GM18508 (cell line): Measurements from ENCODE around the gene VWA8.
"Not testable (repeated sequence)": the region's sequence is repeated elsewhere in the genome, so short reads cannot be mapped to it uniquely, and the experiment has no call there.

Experiments used
- ATAC-seq: cut with Tn5 transposase; IDR thresholded peaks from one replicate; pipeline ENCODE4 v1.9.1; 2021; ENCODE audit warnings: moderate number of reproducible peaks; ENCODE audit not compliant: insufficient read depth, unreplicated experiment

VWA8 gene

DNA sequence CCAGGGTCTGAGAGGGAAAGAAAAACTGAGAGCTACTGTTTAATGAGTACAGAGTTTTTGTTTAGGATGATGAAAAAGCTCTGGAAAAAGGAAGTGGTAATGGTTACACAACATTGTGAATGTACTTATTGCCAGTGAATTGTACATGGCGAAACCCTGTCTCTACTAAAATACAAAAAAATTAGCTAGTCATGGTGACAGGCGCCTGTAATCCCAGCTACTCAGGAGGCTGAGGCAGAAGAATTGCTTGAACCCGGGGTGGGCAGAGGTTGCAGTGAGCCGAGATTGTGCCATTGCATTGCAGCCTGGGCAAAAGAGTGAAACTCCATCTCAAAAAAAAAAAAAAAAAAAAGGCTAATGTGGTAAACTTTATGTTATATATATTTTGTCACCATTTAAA is 96.3 kb downstream of the VWA8 start:
- ATAC-seq, result no peak

DNA sequence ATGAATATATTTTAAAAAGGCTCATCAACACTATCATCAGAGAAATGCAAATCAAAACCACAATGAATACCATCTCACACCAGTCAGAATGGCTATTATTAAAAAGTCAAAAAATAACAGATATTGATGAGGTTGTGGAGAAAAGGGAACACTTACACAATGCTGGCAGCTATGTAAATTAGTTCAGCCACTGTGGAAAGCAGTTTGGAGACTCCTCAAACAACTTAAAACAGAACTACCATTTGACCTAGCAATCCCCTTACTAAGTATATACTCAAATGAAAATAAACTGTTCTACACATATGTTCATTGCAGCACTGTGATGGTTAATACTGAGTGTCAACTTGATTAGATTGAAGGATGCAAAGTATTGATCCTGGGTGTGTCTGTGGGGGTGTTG is 98.2 kb downstream of the VWA8 start:
- not testable (repeated sequence) for ATAC-seq

DNA sequence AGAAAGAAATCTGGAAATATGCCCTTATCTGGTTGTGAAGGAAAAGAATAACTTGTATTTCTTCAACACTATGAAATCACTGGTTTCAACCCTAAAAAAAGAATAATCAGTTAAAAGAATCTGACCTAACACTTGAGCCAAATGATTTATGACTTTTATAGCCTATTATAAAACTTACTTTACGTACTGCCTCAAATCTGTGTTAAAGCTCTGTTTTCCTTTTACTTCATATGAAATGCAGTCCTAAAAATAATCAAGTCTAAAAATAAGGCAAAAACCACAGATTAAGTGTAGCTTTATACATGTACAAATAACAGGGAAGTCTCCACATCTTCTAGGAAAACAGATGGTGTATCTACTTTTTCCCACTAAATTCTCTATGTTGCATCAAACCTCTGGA is 101.3 kb downstream of the VWA8 start:
- no peak for ATAC-seq

DNA sequence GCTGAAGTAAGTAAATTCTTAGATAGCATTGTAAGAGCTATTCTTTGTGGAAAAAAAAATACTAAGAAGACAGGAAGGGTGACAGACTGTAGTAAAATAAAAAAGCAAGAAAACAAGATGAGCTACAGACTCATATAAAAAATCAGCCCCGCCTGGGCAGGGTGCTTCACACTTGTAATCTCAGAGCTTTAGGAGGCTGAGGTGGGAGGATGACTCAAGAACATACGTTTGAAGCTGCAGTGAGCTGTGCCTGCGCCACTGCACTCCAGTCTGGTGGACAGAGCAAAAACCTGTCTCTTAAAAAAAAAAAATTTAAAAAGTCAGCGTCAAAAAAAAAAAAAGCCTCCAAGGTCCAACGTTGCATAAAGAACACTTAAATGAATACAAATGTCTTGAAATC is 102.1 kb downstream of the VWA8 start:
- ATAC-seq, result no peak

DNA sequence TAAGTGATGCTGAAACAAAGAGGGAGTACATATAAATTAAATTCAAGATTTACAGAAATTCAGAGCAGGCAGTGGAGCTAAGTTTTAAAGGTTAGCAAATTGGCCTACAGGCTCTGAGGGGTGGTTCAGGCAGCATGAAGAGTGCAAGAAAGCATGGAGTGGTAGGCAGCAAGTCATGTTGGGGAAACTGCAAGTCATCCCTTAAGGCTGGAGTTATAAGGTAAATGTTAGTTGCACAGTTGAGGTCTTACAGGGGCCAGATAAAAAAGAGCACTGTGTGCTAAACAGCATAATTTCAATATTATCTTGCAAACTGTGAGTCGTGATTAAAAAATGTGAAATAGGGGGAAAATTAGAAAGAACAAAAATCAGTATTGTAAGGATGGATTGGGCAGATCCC is 106.2 kb downstream of the VWA8 start:
- ATAC-seq, result no peak

DNA sequence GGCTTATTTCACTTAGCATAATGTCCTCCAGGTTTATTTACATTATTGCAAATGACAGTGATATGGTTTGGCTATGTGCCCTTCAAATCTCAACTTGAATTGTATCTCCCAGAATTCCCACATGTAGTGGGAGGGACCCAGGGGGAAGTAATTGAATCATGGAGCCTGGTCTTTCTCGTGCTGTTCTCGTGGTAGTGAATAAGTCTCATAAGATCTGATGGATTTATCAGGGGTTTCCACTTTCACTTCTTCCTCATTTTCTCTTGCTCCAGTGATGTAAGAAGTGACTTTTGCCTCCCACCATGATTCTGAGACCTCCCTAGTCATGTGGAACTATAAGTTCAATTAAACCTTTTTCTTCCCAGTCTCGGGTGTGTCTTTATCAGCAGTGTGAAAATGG is 109.6 kb downstream of the VWA8 start:
- ATAC-seq, result no peak

DNA sequence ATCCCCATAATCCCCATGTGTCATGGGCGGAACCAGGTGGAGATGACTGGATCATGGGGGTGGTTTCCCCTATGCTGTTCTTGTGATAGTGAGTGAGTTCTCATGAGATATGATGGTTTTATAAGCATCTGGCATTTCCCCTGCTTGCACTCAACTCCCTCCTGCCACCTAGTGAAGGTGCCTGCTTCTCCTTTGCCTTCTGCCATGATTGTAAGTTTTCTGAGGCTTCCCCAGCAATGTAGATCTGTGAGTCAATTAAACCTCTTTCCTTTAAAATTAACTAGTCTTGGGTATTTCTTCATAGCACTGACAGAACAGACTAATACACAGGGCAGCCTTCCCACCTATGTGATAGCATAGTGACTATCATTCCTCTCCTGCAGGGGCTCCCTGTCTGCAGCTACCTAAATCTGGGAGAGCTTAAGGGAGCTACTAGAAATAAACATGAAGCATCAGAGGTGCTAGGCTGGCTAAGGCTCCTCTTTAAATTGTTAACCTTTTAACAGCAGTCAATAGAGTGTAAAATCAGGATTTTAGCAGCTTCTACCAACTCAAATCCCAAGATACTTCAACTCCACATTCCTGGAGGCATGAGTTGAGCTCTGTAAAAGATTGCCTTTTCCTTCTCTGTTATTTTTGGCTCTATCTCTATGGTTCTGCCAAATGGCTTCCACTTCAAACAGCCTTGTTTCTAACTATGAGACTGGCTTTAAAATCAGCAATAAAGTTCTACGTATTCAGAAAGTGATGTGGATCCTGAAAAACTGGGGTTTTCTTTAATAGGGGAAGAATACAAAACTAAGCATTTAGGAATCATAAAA is 112.3 kb downstream of the VWA8 start:
- ATAC-seq, result no peak

DNA sequence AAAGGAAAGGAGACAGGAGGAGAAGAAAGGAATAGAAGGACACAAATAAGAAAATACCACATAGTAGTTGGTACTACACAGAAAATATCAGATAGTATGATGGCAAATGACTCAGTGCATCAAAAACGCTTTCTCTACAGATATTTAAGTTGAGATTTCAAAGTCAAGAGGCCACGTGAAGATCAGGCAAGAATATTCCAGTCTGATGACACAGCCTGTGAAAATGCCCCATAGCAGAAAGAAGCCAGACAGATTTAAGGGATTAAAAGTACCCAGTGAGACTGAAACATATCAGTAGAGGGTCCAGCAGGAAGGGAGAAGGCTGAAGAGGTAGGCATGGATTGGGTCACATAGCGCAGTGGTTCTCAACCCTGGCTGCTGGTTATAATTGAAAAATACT is 113.7 kb downstream of the VWA8 start:
- no peak for ATAC-seq

DNA sequence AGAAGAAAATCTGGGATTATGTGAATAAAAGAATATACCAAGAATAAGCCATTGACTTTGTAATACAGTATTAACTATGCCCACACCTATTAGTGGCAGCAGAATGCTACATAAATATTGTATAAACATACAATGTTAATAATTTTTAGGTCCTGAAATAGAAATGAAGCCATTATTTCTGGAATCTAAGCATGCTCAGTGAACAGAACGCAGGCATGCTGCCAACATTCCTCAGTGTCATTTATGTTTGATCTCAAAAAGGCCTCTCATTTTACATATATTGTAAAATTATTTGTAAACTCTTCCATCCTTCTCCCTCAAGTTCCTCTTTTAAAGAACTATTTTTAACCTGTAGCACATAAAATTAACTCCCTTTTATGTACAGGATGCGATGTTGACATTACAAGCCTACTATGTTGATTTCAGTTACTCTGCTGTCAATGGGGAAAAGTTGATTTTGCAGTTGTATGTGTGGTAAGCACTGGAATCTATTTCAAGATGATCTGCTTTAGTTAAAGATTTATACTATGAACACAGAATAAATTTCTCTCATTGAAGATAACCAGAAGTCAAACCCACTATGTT is 118.8 kb downstream of the VWA8 start:
- ATAC-seq, result no peak

DNA sequence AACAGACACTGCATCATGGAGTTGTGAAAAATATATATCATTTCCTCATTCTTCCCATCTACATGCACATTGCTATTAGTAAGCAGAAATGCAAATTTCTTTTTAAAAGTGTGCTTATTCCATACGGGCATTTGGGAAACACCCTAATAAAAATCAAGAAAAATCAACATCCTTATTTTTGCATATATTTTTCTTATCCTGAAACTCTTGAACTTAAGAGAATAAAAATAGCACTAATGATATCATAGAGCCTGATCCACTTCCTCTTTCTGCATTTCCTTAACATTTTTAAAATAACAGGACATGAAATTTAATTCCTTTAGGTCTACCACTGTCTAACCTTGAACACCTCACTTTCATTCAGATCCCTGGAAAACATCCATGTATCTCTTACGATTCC is 123.3 kb downstream of the VWA8 start:
- ATAC-seq, result no peak

DNA sequence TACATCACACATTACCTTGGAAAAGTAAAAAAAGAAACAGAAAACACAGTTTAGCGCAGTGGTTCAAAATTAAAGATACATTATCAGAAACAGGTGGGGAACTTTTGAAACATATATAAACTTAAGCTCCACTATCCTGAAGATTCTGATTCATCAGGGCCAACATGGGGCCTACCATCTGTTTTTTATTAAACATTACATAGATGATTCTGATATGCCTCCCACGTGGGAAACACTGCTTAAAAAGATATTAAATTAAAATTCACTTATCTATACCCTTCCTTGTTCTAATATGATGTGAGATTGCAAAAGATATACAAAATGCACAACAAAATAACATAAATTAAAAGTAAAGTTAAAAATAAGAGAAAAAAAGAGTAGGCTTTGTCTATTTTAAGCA is 125.0 kb downstream of the VWA8 start:
- no peak for ATAC-seq

DNA sequence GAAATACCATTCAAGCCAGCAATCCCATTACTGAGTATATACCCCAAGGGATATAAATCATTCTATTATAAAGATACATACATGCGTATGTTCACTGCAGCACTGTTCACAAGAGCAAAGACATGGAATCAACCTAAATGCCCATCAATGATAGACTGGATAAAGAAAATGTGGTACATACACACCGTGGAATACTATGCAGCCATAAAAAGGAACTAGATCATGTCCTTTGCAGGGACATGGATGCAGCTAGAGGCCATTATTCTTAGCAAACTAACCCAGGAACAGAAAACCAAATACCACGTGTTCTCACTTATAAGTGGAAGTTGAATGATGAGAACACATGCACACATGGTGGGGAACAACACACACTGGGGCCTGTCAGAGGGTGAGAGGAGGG is 126.2 kb downstream of the VWA8 start:
- ATAC-seq, result not testable (repeated sequence)

DNA sequence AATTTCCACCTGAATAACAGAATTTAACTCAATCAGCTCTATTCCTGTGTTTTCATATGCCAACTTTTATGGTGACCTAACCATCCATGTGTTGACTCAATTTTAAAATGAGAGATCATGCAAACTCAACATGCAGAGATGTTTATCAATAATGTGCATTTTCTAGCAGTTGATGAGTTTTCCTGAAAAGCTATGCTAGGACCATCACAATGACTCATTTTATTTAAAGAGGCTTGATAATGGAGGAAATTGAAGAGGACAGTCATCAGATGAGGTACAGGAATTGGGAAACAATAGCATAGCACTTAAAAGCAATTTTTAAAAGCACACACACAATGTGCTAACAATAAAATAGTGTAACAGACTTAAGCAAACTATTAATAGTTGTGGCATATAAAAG is 127.1 kb downstream of the VWA8 start:
- no peak for ATAC-seq

DNA sequence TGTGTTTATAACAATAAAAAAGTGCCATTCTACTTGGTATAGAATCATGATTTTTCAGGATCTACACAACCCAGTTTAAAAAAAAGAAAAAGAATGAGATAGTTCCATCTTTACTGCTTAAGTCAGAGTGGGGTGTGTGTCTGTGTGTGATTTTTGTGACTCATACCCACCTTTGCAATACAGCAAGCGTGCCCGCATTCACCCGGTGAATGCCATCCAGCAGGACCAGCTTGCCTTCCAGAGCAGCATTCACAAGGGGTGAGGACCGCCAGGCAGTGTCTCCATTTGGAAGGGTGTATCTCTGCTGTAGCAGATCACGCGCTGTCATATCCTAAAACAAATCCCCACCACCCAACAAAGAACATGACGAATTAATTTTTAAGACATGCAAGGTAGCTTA is 127.7 kb downstream of the VWA8 start:
- no peak for ATAC-seq

DNA sequence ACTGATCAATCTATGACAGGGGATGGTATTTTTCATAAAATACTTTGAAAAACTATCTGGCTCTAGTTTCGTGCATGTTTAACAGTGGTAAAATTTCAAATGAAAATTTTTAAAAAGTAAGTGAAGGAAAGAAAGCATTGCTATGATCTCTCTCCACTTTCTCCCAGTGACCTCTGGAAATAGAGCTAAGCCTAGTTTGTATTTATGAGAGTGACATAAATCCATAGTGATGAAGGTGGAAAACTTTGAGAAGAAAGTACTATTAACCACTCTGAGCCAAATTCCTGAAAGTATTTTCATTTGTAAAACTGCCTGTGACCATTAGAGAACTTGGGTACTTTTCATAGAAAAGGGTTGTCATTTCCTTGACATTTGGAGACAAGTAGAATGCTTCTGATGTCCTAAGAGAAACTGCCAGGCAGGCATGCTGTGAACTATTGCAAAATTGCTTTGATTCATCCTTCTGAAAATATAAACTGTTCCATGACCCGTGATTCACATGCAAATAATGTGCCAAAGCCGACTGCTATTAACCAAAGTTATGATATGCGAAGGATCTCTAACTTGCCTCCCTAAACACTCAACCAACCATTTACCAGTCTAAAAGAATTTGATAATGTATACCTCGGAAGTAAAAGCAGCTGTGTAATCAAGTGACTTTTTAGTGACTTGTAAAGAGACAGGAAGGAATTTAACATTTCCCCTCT is 133.2 kb downstream of the VWA8 start:
- ATAC-seq, result no peak

DNA sequence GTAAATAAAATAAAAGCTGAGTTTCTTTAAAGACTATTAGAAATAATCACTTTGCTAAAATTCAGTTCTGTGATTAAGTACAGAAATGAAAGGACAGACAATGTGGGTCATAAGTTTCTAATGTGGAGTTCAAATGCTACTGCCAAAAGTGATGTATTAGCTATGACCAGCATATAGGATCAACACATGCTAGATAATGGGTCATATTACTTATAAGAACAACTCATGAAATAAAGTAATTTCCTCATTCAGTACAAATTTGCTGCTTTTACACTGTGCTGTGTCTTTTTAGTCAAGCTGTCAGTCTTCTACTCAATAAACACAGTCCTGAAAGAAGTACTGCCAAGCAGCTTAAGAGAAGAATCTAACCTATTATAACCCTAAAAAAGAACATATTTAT is 135.2 kb downstream of the VWA8 start:
- ATAC-seq, result no peak

DNA sequence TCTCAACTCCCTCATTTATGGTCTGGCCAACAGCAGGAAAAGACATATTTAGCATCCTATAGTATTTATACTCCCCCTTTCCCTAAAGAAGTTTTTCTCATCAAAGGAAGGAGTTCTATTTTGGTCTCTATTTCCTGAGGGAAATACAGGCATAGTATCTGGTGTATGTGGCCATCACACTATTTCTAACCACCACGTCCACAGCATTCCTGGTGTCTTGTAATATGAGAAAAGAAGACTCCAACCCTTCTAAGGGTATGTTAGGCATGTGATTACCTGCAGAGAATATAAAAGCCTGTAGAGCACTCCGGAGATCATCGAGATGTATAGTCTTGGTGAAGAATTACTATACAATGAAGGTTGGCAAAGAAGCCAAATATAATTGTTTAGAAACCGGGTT is 137.4 kb downstream of the VWA8 start:
- no peak for ATAC-seq

DNA sequence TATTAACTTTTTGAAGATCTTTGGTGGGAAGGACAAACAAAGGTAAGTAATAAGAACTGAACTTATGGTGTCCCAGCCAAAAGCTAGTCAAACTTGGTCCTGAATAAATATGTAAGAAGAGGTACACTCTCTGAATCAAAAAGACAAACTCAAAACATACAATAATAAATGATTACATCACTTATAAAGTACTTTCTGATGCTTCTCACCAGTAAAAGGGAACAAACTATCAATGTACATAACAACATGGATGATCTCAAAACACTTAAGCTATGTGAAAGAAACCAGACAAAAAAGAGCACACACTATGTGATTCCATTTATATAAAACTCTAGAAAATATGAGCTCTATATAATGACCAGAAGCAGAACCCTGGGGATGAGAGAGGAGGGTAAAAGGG is 138.3 kb downstream of the VWA8 start:
- no peak for ATAC-seq

DNA sequence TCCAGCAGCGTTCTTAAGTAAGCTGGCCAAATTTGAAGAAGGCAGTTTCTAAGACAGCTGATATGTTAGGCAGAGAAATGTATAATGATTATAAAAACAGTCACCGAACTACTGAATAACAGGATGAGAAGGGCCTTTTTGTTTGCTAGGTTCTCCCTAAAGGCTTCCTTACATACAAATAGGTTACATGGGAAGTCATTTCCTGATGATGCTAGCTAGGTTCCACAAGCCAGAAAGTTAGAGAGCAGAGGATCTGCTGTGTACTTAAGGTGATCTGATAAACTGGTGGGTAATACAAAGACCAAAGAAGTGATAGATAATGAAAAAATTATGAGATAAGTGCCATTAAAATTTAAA is 139.7 kb downstream of the VWA8 start:
- ATAC-seq, result no peak

DNA sequence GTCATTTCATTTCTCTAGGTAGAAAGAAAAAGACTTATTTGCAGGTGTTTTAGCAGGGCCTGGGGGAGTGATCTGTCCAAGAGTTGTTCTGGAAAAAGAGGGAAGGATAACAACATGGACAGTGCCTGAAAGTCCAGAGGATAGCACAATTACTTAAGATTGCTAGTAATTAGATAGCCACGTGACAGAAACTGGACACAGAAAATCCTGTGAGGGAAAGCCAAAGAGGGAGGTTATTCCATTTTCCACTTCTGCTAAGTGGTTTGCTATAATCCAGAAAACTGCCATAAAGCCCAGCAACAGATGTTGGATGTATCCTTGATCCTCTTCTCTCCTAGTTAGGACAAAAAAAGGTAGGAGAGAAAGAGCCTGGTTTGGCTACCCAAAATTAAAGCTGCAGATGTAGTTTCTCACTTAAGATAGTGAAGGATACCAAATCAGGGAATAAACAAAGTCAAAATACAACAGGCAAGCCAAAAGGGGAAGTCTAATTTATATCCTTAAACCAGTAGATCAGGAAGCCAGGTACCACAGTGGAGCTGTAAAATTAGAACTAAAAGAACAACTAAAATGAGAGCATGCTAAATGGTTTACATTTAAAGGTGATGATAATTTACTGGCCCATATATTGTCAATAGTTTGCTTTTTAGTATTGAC is 140.2 kb downstream of the VWA8 start:
- no peak for ATAC-seq

DNA sequence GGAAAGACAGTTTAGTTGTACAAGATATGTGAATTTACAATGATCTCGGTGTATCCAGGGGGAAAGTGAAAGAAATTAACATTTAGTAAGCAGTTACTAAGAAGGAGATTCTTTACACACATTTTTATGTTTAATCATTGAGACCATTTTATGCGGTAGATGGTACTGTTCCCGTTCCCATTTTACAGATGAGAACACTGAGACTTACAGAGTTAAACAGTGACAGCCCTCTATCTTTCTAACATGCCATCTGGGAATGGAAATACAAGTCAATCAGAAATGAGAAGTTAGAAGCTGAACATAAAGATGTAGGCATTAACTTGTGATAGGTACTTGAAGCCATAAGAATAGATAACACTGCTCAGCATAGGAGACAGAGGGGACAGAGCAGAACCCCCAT is 144.9 kb downstream of the VWA8 start:
- ATAC-seq, result no peak
